ENCODE data around the gene LRMDA.

LRMDA gene

GRCh38 chr10:76192151-76192550 is 760.7 kb downstream of the LRMDA start:
- no peak for DNase-seq

GRCh38 chr10:76192694-76193320 is 761.4 kb downstream of the LRMDA start:
- no peak for DNase-seq

- DNase-seq, result peak; percentile 50
Observed at GRCh38 chr10:76195654-76196390, 764.4 kb downstream of the LRMDA start.

GRCh38 chr10:76197293-76197692 is 765.9 kb downstream of the LRMDA start:
- no peak for DNase-seq

GRCh38 chr10:76198287-76199035 is 767.0 kb downstream of the LRMDA start:
- no peak for DNase-seq

- DNase-seq, result no peak
Observed at GRCh38 chr10:76201962-76202361, 770.5 kb downstream of the LRMDA start.

- no peak for DNase-seq
Observed at GRCh38 chr10:76202777-76203176, 771.4 kb downstream of the LRMDA start.

GRCh38 chr10:76205361-76205760 is 773.9 kb downstream of the LRMDA start:
- no peak for DNase-seq

- no peak for DNase-seq
Observed at GRCh38 chr10:76206797-76207352, 775.5 kb downstream of the LRMDA start.

- no peak for DNase-seq
Observed at GRCh38 chr10:76209135-76209534, 777.7 kb downstream of the LRMDA start.

GRCh38 chr10:76210211-76210610 is 778.8 kb downstream of the LRMDA start:
- DNase-seq, result no peak

- no peak for DNase-seq
Observed at GRCh38 chr10:76211691-76212090, 780.3 kb downstream of the LRMDA start.

GRCh38 chr10:76213876-76214275 is 782.5 kb downstream of the LRMDA start:
- no peak for DNase-seq

GRCh38 chr10:76218035-76218434 is 786.6 kb downstream of the LRMDA start:
- DNase-seq, result no peak

GRCh38 chr10:76229341-76229740 is 797.9 kb downstream of the LRMDA start:
- peak; percentile 7 for DNase-seq

- DNase-seq, result no peak
Observed at GRCh38 chr10:76230921-76231285, 799.5 kb downstream of the LRMDA start.

GRCh38 chr10:76231286-76231934 is 800.0 kb downstream of the LRMDA start:
- no peak for DNase-seq

- no peak for DNase-seq
Observed at GRCh38 chr10:76234499-76235226, 803.2 kb downstream of the LRMDA start.

GRCh38 chr10:76236356-76236755 is 804.9 kb downstream of the LRMDA start:
- no peak for DNase-seq

- no peak for DNase-seq
Observed at GRCh38 chr10:76242956-76243355, 811.5 kb downstream of the LRMDA start.

GRCh38 chr10:76244061-76244686 is 812.8 kb downstream of the LRMDA start:
- no peak for DNase-seq

GRCh38 chr10:76245951-76246495 is 814.6 kb downstream of the LRMDA start:
- DNase-seq, result no peak

All from suppressor macrophage treated with lipopolysaccharide for 4 hours (primary cell).